B cell (primary cell): ENCODE measurements around the gene PIK3R3. TPM values are rescaled to one million over a fixed set of nuclear protein-coding genes. Genes with fewer than 3 reads are reported as not detected.

ENCODE experiments used
- ATAC-seq: fragments of 200-7000 bp; cut with Tn5 transposase; one replicate; pipeline ENCODE4 v1.10.0; 2021; ENCODE audit warnings: low read depth, mild to moderate bottlenecking, moderate number of reproducible peaks, moderate library complexity
- CTCF ChIA-PET: fragments of 350-600 bp; sonication (Branson Sonifier 250); formaldehyde crosslinking; loops from one replicate; lab custom pipeline; 2021; ENCODE audit warnings: antibody characterized with exemption, inconsistent platforms; lab: Charles Lee
- POLR2A ChIA-PET: fragments of 350-600 bp; sonication (Branson Sonifier 250); formaldehyde crosslinking; loops from one replicate; lab custom pipeline; 2021; ENCODE audit warnings: antibody characterized with exemption; lab: Charles Lee
- DNase-seq: peaks from one replicate; pipeline ENCODE4 v3.0.0; 2013
- H2AFZ ChIP-seq: 2 replicates; pipeline ENCODE4 v1.6.1; 2012; ENCODE audit warnings: mild to moderate bottlenecking, low read depth, low read length; ENCODE audit not compliant: insufficient read depth, poor library complexity, severe bottlenecking
- H3K27ac ChIP-seq, 2 donors: 1 replicate in 1 of 2; 2 replicates in 1 of 2; pipeline ENCODE4 v1.5.1; 2012 to 2013; ENCODE audit warnings: low read length in 2 of 2, mild to moderate bottlenecking in 2 of 2, moderate library complexity in 1 of 2
- H3K27me3 ChIP-seq, 4 experiments: fragments of 200-600 bp in 1 of 4; sonication (generic) in 1 of 4; replicated peaks in 1 of 4; 1 replicate in 2 of 4; 2 replicates in 2 of 4; pipeline versions ENCODE4 v1.6.1 to v1.7.0; 2013 to 2016; ENCODE audit warnings: low read length in 3 of 4, mild to moderate bottlenecking in 2 of 4, mixed read lengths in 1 of 4, moderate library complexity in 1 of 4; ENCODE audit not compliant: insufficient read depth in 4 of 4, control insufficient read depth in 3 of 4; ENCODE audit errors: control extremely low read depth in 1 of 4
- H3K36me3 ChIP-seq, 2 experiments: replicated peaks in 1 of 2; 1 replicate in 1 of 2; 2 replicates in 1 of 2; pipeline versions ENCODE4 v1.6.1 to v1.7.1; 2013; ENCODE audit warnings: low read length in 1 of 2; ENCODE audit not compliant: insufficient read depth in 2 of 2, control insufficient read depth in 1 of 2; ENCODE audit errors: control extremely low read depth in 1 of 2, extremely low read depth in 1 of 2
- H3K4me1 ChIP-seq, 2 donors: fragments of 200-600 bp in 1 of 2; sonication (generic) in 1 of 2; 1 replicate in 1 of 2; 2 replicates in 1 of 2; pipeline versions ENCODE4 v1.5.1 to v1.6.1; 2013 to 2017; ENCODE audit warnings: low read length in 2 of 2; ENCODE audit not compliant: control insufficient read depth in 2 of 2, insufficient read depth in 2 of 2
- H3K4me2 ChIP-seq: replicated peaks from 2 replicates; pipeline ENCODE3; 2012; ENCODE audit warnings: mild to moderate bottlenecking, low read depth, low read length; ENCODE audit not compliant: poor library complexity, severe bottlenecking
- H3K4me3 ChIP-seq, 5 experiments: fragments of 200-600 bp in 1 of 5; sonication (generic) in 1 of 5; 1 replicate in 3 of 5; 2 replicates in 2 of 5; pipeline versions ENCODE4 v1.5.1 to v1.7.0; 2011 to 2016; ENCODE audit warnings: low read length in 4 of 5, mild to moderate bottlenecking in 4 of 5, low read depth in 2 of 5, control low read depth in 1 of 5, moderate library complexity in 1 of 5; ENCODE audit not compliant: insufficient read depth in 1 of 5; ENCODE audit errors: control extremely low read depth in 1 of 5, extremely low read depth in 1 of 5
- H3K79me2 ChIP-seq: fragments of 200-600 bp; sonication (generic); one replicate; pipeline ENCODE4 v1.6.0; 2016; ENCODE audit warnings: low read length; ENCODE audit not compliant: control insufficient read depth, insufficient read depth
- H3K9ac ChIP-seq: fragments of 200-600 bp; sonication (generic); 2 replicates; pipeline ENCODE4 v1.6.1; 2017; ENCODE audit warnings: mild to moderate bottlenecking, low read length, moderate library complexity
- H3K9me3 ChIP-seq, 3 donors: one replicate each; pipeline versions ENCODE4 v1.6.1 to v1.7.1; 2013; ENCODE audit warnings: low read length in 2 of 3; ENCODE audit not compliant: control insufficient read depth in 2 of 3, insufficient read depth in 1 of 3; ENCODE audit errors: control extremely low read depth in 1 of 3
- H4K20me1 ChIP-seq: 2 replicates; pipeline ENCODE4 v1.6.0; 2012; ENCODE audit warnings: mild to moderate bottlenecking, low read length; ENCODE audit not compliant: insufficient read depth, control insufficient read depth, poor library complexity, severe bottlenecking
- H3K27ac Mint-ChIP-seq: one replicate; pipeline ENCODE4 v1.8.0; 2021; ENCODE audit warnings: mixed read lengths
- H3K27me3 Mint-ChIP-seq: one replicate; pipeline ENCODE4 v1.8.0; 2021; ENCODE audit warnings: mixed read lengths
- H3K4me1 Mint-ChIP-seq: one replicate; pipeline ENCODE4 v1.8.0; 2021; ENCODE audit warnings: mixed read lengths
- H3K4me3 Mint-ChIP-seq: one replicate; pipeline ENCODE4 v1.8.0; 2021; ENCODE audit warnings: mixed read lengths
- H3K9me3 Mint-ChIP-seq: one replicate; pipeline ENCODE4 v1.8.0; 2022; ENCODE audit warnings: mixed read lengths; ENCODE audit not compliant: insufficient read depth
- CTCF ChIP-seq: fragments of 200-600 bp; IDR thresholded peaks from one replicate; pipeline ENCODE4 v1.8.0; 2022; ENCODE audit warnings: antibody characterized with exemption, mild to moderate bottlenecking
- EZH2 ChIP-seq: IDR thresholded peaks from 2 replicates; pipeline ENCODE4 v1.6.1; 2012; ENCODE audit warnings: borderline replicate concordance, low read depth, mild to moderate bottlenecking, moderate library complexity, low read length; ENCODE audit not compliant: insufficient read depth, poor library complexity, severe bottlenecking
- WGBS: methylation state at CpG from one replicate; pipeline ENCODE4 v1.1.5; 2013; ENCODE audit warnings: missing lambda C conversion rate; ENCODE audit not compliant: insufficient coverage; 5-methylcytosine and 5-hydroxymethylcytosine counted together
- intact Hi-C: fragments of 100-400 bp; cut with micrococcal nuclease; formaldehyde crosslinking; loops from one replicate; pipeline ENCODE4 v1.10.0; 2022
- polyA plus RNA-seq: library from polyadenylated mRNA; depleted of rRNA; stranded (reverse); fragments of >200 nt; gene quantifications from 2 replicates; pipeline ENCODE4 v1.2.3, GENCODE V29; 2012
- total RNA-seq, 2 donors: library from RNA; stranded (reverse); fragments of 120-200 nt in 1 of 2; gene quantifications; 1 replicate in 1 of 2; 2 replicates in 1 of 2; pipeline versions ENCODE4 v1.2.3 to v1.2.4, GENCODE V29; 2013 to 2022

The PIK3R3 gene
- total and polyA plus RNA-seq, 2 donors (not counting 1 experiment from before 2014, with no cell fraction given): 0.06 to 0.17 TPM

DNA sequence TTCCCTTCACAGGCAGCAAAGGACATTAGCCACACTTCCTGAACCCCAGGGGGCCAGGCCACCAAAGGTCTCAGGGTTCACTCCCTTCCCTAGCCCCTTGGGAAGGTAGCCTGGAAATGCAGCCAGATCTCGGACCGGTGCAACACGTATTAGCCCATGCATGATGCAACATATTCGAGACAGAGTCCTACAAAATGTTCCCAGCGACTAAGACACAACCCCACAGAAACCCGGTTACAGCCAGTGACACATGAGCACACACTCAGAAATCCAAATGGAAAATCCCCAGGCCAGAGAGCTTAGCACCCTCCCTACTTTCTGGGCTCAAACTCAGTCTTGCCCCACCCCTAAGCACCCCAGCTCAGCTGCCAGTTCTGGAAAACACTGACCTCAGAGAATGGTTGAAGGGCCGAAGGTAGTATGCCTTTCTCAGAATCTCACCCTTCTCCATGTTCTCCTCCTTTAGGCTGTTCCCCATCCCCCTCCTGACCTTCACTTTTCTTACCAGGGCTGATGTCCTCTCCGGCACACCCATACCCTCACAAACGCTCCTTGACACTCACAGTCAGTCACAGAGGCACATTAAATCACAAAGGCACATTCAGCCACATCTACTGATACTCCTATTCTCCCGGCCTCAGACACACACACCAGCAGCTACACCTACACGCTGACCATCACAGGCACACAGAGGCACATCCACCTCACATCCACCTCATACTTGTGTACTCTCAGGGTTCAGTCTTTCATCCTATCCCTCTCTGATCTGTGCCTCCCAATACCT, 42.2 kb upstream of the PIK3R3 start, which contains the start of gene TSPAN1:
TSS of gene TSPAN1 (plus strand) at position 640 of the 784 bp plus-strand sequence. CDS start 6,021 bp downstream, outside the sequence.
- H2AFZ ChIP-seq: no peak within 1 kb of the TSS
- peaks cover 0 to under 1% (median 0%) of the 10 kb centered on the region in 4 experiments for H3K27me3 ChIP-seq
- no peak within 1 kb of the TSS for H3K27ac ChIP-seq
- Mint-ChIP-seq H3K9me3 (no peaks in the 10 kb centered on the region), H3K4me3 (no peak within 1 kb of the TSS), H3K4me1 (peaks cover 10% of the 10 kb centered on the region), H3K27me3 (no peaks in the 10 kb centered on the region), H3K27ac (no peak within 1 kb of the TSS)
- H4K20me1 ChIP-seq: no peaks in the 10 kb centered on the region
- ChIA-PET POLR2A (no interaction called here), CTCF (interaction anchor here (13.8 kb wide), 1 partner anchor 137 kb away, joined by 249 read pairs; no protein-coding TSS in a partner anchor)
- H3K9ac ChIP-seq: no peak within 1 kb of the TSS
- intact Hi-C loops: loop anchor here (5.0 kb wide), 1 partner anchor 173 kb away; no protein-coding TSS in a partner anchor
- no peak within 1 kb of the TSS for H3K4me2 ChIP-seq
- 91% methylated on average over 11 of the region's 11 CpGs for WGBS
- DNase-seq (no peak), ATAC-seq (no peak)
- peaks cover 11 to 30% of the 10 kb centered on the region in 2 donors for H3K4me1 ChIP-seq
- no peaks in the 10 kb centered on the region for H3K36me3 ChIP-seq
- H3K9me3 ChIP-seq: no peaks in the 10 kb centered on the region
- H3K79me2 ChIP-seq: no peaks in the 10 kb centered on the region
- H3K4me3 ChIP-seq: no peak within 1 kb of the TSS
- no peak for TF ChIP-seq EZH2
- TF ChIP-seq CTCF: no peak

DNA sequence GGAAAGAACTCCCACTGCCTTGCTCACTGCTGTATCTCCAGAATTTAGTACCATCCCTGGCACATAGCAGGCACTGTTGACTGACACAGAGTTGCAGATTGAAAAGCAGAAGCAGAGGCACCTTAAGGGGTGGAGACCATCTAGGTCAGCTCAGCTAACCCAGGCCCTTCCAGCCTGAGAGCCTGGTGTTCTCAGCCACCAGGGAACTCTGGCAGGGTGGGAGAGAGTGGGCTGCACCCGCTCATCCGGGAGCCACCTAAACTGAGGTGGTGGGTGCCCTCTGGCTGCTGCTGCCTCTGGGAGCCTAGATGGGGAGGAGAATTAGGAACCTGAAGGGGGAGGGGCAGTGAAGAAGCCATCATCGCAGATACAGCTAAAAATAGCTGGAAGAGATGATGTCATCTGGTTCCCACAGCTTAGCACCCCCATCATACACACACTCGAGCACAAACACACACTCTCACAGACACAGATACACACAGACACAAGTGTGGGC, 41.0 kb upstream of the PIK3R3 start:
- H3K27me3 ChIP-seq: peaks cover 0 to 7% (median 0%) of the 10 kb centered on the region in 4 experiments
- H3K36me3 ChIP-seq: no peaks in the 10 kb centered on the region
- H3K9me3 ChIP-seq: no peaks in the 10 kb centered on the region
- H3K4me2 ChIP-seq: peak overlapping the region; percentile 1
- peak; percentile 36 for DNase-seq
- Mint-ChIP-seq H3K27me3 (peaks cover 6% of the 10 kb centered on the region), H3K9me3 (no peaks in the 10 kb centered on the region), H3K4me1 (peaks cover 10% of the 10 kb centered on the region), H3K4me3 (no peak overlapping the region), H3K27ac (no peak overlapping the region)
- H3K4me1 ChIP-seq: peaks cover 6 to 22% of the 10 kb centered on the region in 2 donors
- H3K27ac ChIP-seq: no peak overlapping the region
- ChIA-PET CTCF (interaction anchor here (1.2 to 13.8 kb wide), 2 partner anchors 8 to 136 kb away, joined by 6 to 249 read pairs; no protein-coding TSS in a partner anchor), POLR2A (interaction anchor here (1.2 kb wide), 1 partner anchor 129 kb away, joined by 3 read pairs; no protein-coding TSS in a partner anchor)
- H3K9ac ChIP-seq: no peak overlapping the region
- whole genome bisulfite sequencing: 79% methylated on average over 2 of the region's 4 CpGs
- H3K79me2 ChIP-seq: no peaks in the 10 kb centered on the region
- intact Hi-C loops: no loop called here
- no peaks in the 10 kb centered on the region for H4K20me1 ChIP-seq
- no peak overlapping the region for H3K4me3 ChIP-seq
- peak overlapping the region; percentile 54 for H2AFZ ChIP-seq
- TF ChIP-seq EZH2 (no peak), CTCF (no peak)
- ATAC-seq: peak; percentile 54
